ENCODE data around the gene MPST. TPM values are rescaled to one million over a fixed set of nuclear protein-coding genes. Genes with fewer than 3 reads are reported as not detected.

Gene MPST
- total RNA-seq, 4 donors from 2014 or later, result 37.1 to 152 (median 84.1) TPM

DNA sequence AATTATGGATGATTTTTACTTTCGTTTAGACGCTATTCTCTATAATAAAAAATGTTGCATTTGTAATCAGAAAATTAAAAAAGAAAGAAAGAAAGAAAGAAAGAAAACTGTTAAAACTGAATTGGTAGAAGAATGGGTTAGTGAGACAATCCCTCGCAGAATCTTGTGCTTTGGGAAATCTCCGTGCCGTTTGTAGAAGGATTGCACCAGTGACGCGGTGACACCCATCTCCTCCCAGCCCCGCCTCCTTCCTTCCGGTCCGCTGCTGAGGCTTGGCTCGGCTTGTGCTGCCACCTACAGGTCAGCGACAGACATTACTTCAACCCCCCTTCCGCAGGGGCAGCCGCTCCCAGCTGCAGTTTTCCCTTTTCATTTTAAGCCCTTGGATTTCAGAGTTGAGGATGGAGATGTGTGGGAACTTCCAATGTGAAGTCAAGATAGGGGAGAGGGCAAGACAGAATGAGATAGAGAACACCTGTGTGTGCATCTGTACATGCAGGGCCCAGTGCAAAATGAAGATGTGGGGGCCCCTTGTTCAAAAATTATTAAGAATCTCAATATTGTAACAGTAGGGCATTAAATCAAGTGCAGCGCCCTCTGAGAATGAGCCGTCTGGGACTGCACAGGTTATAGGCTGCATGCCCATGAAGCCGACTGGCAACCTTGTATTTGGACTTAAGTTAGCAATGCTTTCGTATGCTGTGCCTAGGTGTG, 41.4 kb upstream of the MPST start:
- TF ChIP-seq CTCF (IDR thresholded peaks at IDR 0.05) (peak; percentile 89 to 98 (median 95)), POLR2A (IDR thresholded peaks at IDR 0.05) (no peak)
- Histone ChIP-seq H3K4me3 (peak overlapping the region; percentile 25 to 34), H3K36me3 (no peaks in the 10 kb centered on the region), H3K27ac (peak overlapping the region in 1 of 2 donors; percentile 48), H3K27me3 (no peaks in the 10 kb centered on the region), H3K4me1 (no peaks in the 10 kb centered on the region), H3K9me3 (no peaks in the 10 kb centered on the region)
- intact Hi-C loops (cut with DNase I; ENCODE audit: low total_unique reads), result loop anchor here (10.0 kb wide), 1 partner anchor 193 kb away; no protein-coding TSS in a partner anchor
- DNase-seq, result peak; percentile 90 to 91

DNA sequence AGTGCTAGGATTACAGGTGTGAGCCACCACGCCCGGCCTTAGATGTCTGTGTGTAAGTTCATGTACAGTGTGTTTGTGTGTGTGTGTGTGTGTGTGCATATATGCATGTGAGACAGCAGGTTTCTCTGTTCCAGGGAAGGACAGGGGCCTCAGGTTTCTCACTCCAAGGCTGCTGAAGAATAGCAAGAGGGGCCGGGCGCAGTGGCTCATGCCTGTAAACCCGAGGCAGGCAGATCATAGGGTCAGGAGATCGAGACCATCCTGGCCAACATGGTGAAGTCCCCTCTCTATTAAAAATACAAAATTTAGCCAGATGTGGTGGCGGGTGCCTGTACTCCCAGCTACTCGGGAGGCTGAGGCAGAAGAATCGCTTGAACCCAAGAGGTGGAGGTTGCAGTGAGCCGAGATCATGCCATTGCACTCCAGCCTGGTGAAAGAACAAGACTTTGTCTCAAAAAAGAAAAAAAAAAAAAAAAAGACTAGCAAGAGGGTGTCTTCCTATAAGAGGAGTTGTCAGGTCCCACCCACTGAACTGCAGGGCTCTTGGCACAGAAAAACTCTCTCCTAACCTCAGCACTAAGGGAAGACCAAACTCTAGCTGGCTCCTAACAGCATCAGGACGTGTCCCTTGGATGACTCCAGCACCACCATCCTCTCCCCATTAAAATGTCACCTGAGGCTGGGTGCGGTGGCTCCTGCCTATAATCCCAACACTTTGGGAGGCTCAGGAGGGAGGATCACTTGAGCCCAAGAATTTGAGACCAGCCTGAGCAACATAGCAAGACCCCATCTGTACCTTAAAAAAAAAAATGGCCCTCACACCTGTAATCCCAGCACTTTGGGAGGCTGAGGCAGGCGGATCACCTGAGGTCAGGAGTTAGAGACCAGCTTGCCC, 40.3 kb upstream of the MPST start:
- no peaks in the 10 kb centered on the region for H3K9me3 ChIP-seq
- no peaks in the 10 kb centered on the region for H3K27me3 ChIP-seq
- H3K4me3 ChIP-seq, result no peak overlapping the region
- H3K36me3 ChIP-seq, result no peaks in the 10 kb centered on the region
- TF ChIP-seq CTCF (IDR thresholded peaks at IDR 0.05) (no peak), POLR2A (IDR thresholded peaks at IDR 0.05) (no peak)
- intact Hi-C loops (cut with DNase I; ENCODE audit: low total_unique reads), result loop anchor here (10.0 kb wide), 1 partner anchor 194 kb away; no protein-coding TSS in a partner anchor
- H3K27ac ChIP-seq, result no peak overlapping the region
- no peaks in the 10 kb centered on the region for H3K4me1 ChIP-seq
- DNase-seq, result no peak

DNA sequence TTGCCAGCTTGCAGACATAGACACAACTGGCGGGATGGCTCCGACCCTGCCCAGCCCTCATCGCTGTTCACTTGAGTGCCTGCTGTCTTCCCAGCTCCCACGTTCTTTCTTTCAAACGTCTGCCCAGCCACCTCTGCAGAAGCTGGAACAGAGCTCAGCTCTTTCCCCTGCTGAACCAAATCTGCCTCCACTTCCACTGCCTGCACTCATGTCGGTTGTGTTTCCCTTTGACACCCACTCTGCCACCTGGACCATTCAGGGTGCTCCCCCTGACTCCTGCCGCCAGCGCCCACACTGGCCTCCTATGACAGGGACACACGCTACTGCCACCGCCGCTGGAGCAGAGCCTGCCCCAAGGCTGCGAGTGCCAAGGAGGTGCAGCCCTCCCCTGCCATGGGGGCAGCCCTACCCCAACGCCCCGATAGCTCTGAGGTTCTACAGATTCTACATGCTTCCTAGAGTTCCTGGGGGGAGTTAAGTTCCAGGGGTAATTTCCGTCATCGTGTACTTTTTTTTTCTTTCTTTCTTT, 38.2 kb upstream of the MPST start:
- Histone ChIP-seq H3K36me3 (no peaks in the 10 kb centered on the region), H3K4me3 (no peak overlapping the region), H3K4me1 (no peaks in the 10 kb centered on the region), H3K27ac (no peak overlapping the region), H3K27me3 (no peaks in the 10 kb centered on the region), H3K9me3 (peaks cover 0 to 9% of the 10 kb centered on the region in 2 donors)
- DNase-seq, result no peak
- no peak for TF ChIP-seq POLR2A (IDR thresholded peaks at IDR 0.05)
- TF ChIP-seq CTCF (IDR thresholded peaks at IDR 0.05), result no peak
- intact Hi-C loops (cut with DNase I; ENCODE audit: low total_unique reads), result loop anchor here (10.0 kb wide), 1 partner anchor 117 kb away; the partner anchor contains the start of gene NCF4

GRCh38 chr22:36982136-36982535, 37.4 kb upstream of the MPST start:
- no peaks in the 10 kb centered on the region for H3K36me3 ChIP-seq
- intact Hi-C loops (cut with DNase I; ENCODE audit: low total_unique reads), result loop anchor here (10.0 kb wide), 1 partner anchor 117 kb away; the partner anchor contains the start of gene NCF4
- no peak overlapping the region for H3K4me3 ChIP-seq

More at GRCh38 chr22:36982136-36982535, 37.4 kb upstream of the MPST start:
- H3K9me3 ChIP-seq, result peaks cover 0 to 10% of the 10 kb centered on the region in 2 donors
- H3K27me3 ChIP-seq, result no peaks in the 10 kb centered on the region
- no peak overlapping the region for H3K27ac ChIP-seq
- TF ChIP-seq CTCF (IDR thresholded peaks at IDR 0.05), result no peak
- no peak for TF ChIP-seq POLR2A (IDR thresholded peaks at IDR 0.05)
- H3K4me1 ChIP-seq, result no peaks in the 10 kb centered on the region
- no peak for DNase-seq
